Gastroesophageal sphincter (tissue), 4 donors: ENCODE results near the gene SLC6A9. TPM values are rescaled to one million over a fixed set of nuclear protein-coding genes. Genes with fewer than 3 reads are reported as not detected.
A peak's percentile ranks its signal among the peaks of the same experiment; 100 is the strongest.

Experiments
- ATAC-seq: fragments of 150-250 bp; one replicate; pipeline ENCODE4 v1.9.1; 2016; ENCODE audit warnings: mild to moderate bottlenecking, moderate library complexity
- H3K27ac ChIP-seq, 4 donors: fragments of 200-600 bp; sonication (generic) in 3 of 4; 1 replicate in 3 of 4; 2 replicates in 1 of 4; pipeline ENCODE4 v1.5.1; 2016 to 2019
- H3K27me3 ChIP-seq: fragments of 200-600 bp; sonication (generic); one replicate; pipeline ENCODE4 v1.5.1; 2019
- H3K36me3 ChIP-seq, 2 donors: fragments of 200-600 bp; sonication (generic); one replicate each; pipeline ENCODE4 v1.5.1; 2019; ENCODE audit warnings: control low read depth in 1 of 2
- H3K4me1 ChIP-seq, 3 donors: fragments of 200-600 bp; sonication (generic); 1 replicate in 2 of 3; 2 replicates in 1 of 3; pipeline ENCODE4 v1.5.1; 2016 to 2019; ENCODE audit warnings: control low read depth in 2 of 3
- H3K4me3 ChIP-seq, 2 donors: fragments of 200-600 bp; sonication (generic); one replicate each; pipeline ENCODE4 v1.5.1; 2019; ENCODE audit warnings: mild to moderate bottlenecking in 1 of 2, moderate library complexity in 1 of 2
- H3K9me3 ChIP-seq, 3 donors: fragments of 200-600 bp; sonication (generic); one replicate each; pipeline ENCODE4 v1.5.1; 2017 to 2019; ENCODE audit warnings: control low read depth in 2 of 3
- CTCF ChIP-seq, 4 experiments: fragments of 200-600 bp in 2 of 4; fragments of 450-650 bp in 2 of 4; sonication (generic) in 1 of 4; IDR thresholded peaks; one replicate each; pipeline ENCODE4 v1.5.1; 2017 to 2019; ENCODE audit warnings: antibody characterized with exemption in 4 of 4, mild to moderate bottlenecking in 2 of 4, moderate library complexity in 2 of 4
- EP300 ChIP-seq: sonication (generic); formaldehyde crosslinking; IDR thresholded peaks from one replicate; pipeline ENCODE4 v1.6.1; 2017; ENCODE audit warnings: antibody characterized with exemption, mild to moderate bottlenecking
- POLR2A ChIP-seq, 2 donors: fragments of 450-650 bp; IDR thresholded peaks; one replicate each; pipeline ENCODE4 v1.6.1; 2017; ENCODE audit warnings: antibody characterized with exemption in 2 of 2, mild to moderate bottlenecking in 2 of 2, moderate library complexity in 1 of 2
- POLR2AphosphoS5 ChIP-seq: sonication (generic); formaldehyde crosslinking; IDR thresholded peaks from one replicate; pipeline ENCODE4 v1.6.1; 2017; ENCODE audit warnings: antibody characterized with exemption
- WGBS, 2 donors: methylation state at CpG; one replicate each; pipeline ENCODE4 v1.1.5; 2018; ENCODE audit warnings: low coverage in 1 of 2; 5-methylcytosine and 5-hydroxymethylcytosine counted together
- total RNA-seq, 4 donors: library from RNA; depleted of rRNA; stranded (reverse); fragments of >200 nt; gene quantifications; one replicate each; pipeline ENCODE4 v1.1.0, GENCODE V29; 2016

Gene SLC6A9
- total RNA-seq, 4 donors from 2014 or later: 1.8 to 14.2 (median 7.5) TPM

GRCh38 chr1:43974443-43975248 is 56.6 kb downstream of the SLC6A9 start, which contains the start of gene ATP6V0B:
ATP6V0B (plus strand) TSS chr1:43974960; CDS start chr1:43975041, 81 bp downstream.
- 0% methylated on average over 20 of the region's 93 CpGs; no CpG with 5 or more reads in 1 of the 2 donors for WGBS, 2 donors
- ATAC-seq: peak; percentile 86
- peaks cover 0 to 65% (median 36%) of the 10 kb centered on the region in 3 donors for H3K4me1 ChIP-seq

GRCh38 chr1:43973981-43974442 is 57.2 kb downstream of the SLC6A9 start:
- Histone ChIP-seq H3K36me3 (peaks cover 0 to 46% of the 10 kb centered on the region in 2 donors), H3K4me3 (peak overlapping the region; percentile 60 to 70), H3K4me1 (peaks cover 0 to 66% (median 36%) of the 10 kb centered on the region in 3 donors), H3K27me3 (no peaks in the 10 kb centered on the region), H3K9me3 (no peaks in the 10 kb centered on the region), H3K27ac (peak overlapping the region; percentile 75 to 92 (median 92))
- no peak for ATAC-seq
- TF ChIP-seq CTCF (IDR thresholded peaks at IDR 0.05) (no peak), POLR2AphosphoS5 (no peak), EP300 (no peak), POLR2A (IDR thresholded peaks at IDR 0.05) (no peak)
- 42 to 44% methylated on average over 8 to 9 of the region's 9 CpGs for WGBS, 2 donors

More at GRCh38 chr1:43974443-43975248, 56.6 kb downstream of the SLC6A9 start, which contains the start of gene ATP6V0B:
- no peaks in the 10 kb centered on the region for H3K9me3 ChIP-seq
- H3K4me3 ChIP-seq: peak within 1 kb of the TSS; percentile 60 to 70
- TF ChIP-seq POLR2AphosphoS5 (peak; percentile 95), POLR2A (IDR thresholded peaks at IDR 0.05) (peak; percentile 94 to 96), EP300 (no peak), CTCF (IDR thresholded peaks at IDR 0.05) (peak in 3 of 4 experiments; percentile 43 to 66 (median 63))
- H3K27me3 ChIP-seq: no peaks in the 10 kb centered on the region
- peak within 1 kb of the TSS; percentile 75 to 92 (median 92) for H3K27ac ChIP-seq
- H3K36me3 ChIP-seq: peaks cover 0 to 46% of the 10 kb centered on the region in 2 donors

GRCh38 chr1:43971336-43971980 is 59.8 kb downstream of the SLC6A9 start:
- Histone ChIP-seq H3K9me3 (no peaks in the 10 kb centered on the region), H3K27me3 (no peaks in the 10 kb centered on the region), H3K36me3 (peaks cover 0 to 40% of the 10 kb centered on the region in 2 donors), H3K27ac (no peak overlapping the region), H3K4me1 (peaks cover 0 to 42% (median 20%) of the 10 kb centered on the region in 3 donors), H3K4me3 (no peak overlapping the region)
- TF ChIP-seq POLR2AphosphoS5: no peak
- no peak for TF ChIP-seq CTCF (IDR thresholded peaks at IDR 0.05)
- ATAC-seq: no peak
- WGBS, 2 donors: 88 to 100% methylated on average over 2 to 5 of the region's 17 CpGs

DNA sequence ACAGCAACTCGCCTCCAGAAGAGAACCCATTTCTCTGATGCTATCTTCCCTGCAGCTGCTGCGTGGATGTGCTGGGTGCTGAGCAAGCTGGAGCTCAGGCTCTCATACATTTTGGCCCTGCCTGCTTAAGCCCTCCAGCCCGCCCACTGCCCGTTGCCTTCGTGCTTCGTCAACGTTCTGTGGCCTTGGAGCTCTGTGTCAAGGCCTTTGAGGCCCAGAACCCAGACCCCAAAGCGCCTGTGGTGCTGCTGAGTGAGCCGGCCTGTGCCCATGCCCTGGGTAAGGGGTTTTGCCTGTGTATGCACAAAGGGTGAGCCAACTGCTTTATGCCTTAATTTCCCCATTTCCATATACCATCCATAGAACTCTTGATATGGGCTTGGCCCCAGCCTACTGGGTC is 60.4 kb downstream of the SLC6A9 start:
- WGBS, 2 donors: 83% methylated on average over 2 of the region's 9 CpGs; no CpG with 5 or more reads in 1 of the 2 donors
- TF ChIP-seq POLR2AphosphoS5 (no peak), POLR2A (IDR thresholded peaks at IDR 0.05) (no peak), CTCF (IDR thresholded peaks at IDR 0.05) (no peak), EP300 (no peak)
- Histone ChIP-seq H3K4me3 (peak overlapping the region in 1 of 2 donors; percentile 87), H3K36me3 (peaks cover 0 to 41% of the 10 kb centered on the region in 2 donors), H3K4me1 (peaks cover 0 to 36% (median 14%) of the 10 kb centered on the region in 3 donors), H3K27me3 (no peaks in the 10 kb centered on the region), H3K9me3 (no peaks in the 10 kb centered on the region), H3K27ac (no peak overlapping the region)
- ATAC-seq: no peak
